ENCODE results near the gene LRP1-AS.
A peak's percentile ranks its signal among the peaks of the same experiment; 100 is the strongest.
"Not testable (repeated sequence)": the region's sequence is repeated elsewhere in the genome, so short reads cannot be mapped to it uniquely, and the experiment has no call there.

Gene LRP1-AS

GRCh38 chr12:57139796-57140649 lies 7.4 kb downstream of the LRP1-AS start:
- no peak for DNase-seq (ENCODE audit: low spot score)

DNA sequence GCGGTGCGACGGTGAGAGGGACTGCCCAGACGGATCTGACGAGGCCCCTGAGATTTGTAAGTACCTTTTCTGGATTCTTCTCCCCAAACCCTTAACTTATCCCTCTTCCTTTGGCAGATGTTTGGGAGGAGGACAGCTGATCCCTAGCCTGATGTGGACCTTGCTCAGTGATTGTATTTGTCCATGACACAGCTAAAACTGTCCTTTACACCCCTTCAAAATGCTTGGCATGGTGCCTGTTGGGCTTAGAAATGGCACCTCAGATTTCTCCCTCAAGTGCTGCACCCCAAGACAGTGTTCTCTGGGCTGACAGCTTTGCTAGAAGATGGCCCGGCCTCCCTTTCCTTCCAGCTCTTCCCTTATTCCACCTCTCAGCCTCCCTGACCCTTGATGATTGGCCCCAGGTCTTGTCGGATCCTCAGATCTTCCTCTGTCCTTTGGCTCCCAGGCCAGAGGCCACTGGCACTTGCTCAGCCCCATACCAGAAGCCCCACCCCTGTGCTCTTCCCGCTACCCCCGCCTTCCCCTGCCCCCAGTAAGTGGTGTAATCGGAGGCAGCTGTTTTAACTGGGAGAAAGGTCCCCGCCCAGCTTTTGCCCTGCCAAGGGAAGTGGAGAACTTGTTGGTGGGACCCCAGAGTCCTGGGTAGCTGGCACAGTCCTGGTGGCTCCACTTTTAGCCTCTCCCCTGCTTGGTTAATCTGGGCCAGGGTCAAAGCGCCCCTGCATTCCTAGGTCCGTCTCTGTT lies 8.7 kb downstream of the LRP1-AS start:
- DNase-seq (ENCODE audit: low spot score), result no peak

GRCh38 chr12:57135527-57136326 lies 11.7 kb downstream of the LRP1-AS start:
- no peak for DNase-seq (ENCODE audit: low spot score)

GRCh38 chr12:57134949-57135348 lies 12.5 kb downstream of the LRP1-AS start:
- no peak for DNase-seq (ENCODE audit: low spot score)

DNA sequence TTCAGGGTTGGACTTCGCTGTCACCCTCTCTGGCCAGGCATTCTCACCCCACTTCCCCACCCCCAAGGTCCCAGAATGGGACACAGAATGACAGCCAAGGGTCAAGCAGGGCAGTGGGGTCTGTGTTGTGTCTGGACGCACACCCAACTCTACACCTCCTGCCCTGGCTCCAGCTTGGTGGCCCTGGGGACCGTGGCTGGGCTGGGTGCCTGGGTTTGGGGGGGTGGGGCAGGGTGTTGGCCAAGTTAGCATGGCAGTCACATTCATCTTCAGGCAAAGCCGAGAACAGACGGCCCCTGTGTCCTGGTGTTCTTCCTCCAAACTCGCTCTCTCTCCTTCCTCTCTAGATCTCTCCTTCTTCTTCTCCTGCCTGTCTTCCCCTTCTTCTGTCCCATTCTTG lies 13.5 kb downstream of the LRP1-AS start:
- DNase-seq (ENCODE audit: low spot score), result no peak

DNA sequence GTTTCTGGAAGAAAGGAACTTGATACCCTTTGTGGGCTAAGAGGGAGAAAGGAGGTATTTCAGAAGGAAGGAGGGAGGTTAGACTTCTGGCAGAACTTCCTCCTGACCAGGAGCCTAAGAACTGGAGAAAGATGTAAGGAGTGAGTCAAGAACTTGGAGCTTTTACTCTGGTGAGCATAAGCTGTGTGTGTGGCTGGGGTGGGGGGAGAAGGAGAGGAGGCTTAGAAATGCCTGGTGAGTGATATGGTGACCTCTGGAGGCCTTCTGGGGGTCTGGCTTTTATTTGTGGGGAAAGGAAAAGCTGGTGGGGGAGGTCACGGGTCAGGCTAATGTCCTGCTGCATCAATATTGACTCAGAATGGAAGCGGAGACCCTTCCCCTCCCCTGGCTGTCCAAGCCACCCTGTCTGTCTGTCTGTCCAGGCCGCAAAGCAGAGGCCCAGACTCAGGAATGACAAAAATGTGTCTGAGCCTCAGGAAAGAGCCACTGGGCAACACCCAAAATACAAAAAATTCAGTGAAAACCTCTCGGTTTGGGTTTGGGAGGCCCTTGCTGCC lies 14.3 kb downstream of the LRP1-AS start:
- no peak for DNase-seq (ENCODE audit: low spot score)

DNA sequence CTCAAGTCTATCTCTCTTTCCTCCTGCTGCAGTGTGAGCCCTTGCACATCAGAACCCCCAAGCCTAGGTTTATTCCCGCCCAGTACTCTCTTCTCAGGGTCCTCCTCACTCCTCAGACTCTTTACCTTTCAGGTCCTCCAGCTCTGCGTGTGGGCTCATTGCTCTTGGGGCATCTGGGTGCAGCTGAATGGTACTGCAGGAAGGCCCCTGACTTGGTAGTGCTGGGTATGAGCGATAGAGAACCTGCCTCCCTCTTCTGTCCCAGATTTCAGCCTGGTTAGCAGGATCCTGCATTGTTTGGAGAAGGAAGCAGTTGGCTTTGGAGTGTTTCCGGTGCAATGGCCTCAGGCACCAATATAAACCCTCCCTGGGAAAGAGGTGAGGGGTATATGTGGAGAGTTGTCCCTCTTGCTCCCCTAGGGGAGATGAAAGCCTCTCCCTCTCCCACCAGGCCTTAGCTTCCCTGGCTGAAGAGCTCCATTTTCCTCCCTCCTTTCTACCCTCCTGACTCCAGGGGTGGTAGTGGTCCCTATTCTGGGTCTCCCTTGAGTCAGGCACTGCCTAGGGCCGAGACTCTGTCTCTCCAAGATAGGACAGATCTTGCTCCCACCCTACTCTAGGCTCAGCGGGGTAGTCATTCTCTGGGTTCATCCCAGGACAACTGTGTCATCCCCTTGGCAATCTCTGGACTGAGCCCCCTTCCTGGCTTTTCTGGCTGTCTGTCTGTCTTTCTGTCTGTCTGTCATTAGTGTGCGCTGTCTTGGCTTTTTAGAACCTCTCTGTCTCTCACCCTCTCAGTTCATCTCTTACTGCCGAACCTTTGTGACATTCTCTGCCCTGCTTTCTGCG lies 15.3 kb downstream of the LRP1-AS start:
- no peak for DNase-seq (ENCODE audit: low spot score)

DNA sequence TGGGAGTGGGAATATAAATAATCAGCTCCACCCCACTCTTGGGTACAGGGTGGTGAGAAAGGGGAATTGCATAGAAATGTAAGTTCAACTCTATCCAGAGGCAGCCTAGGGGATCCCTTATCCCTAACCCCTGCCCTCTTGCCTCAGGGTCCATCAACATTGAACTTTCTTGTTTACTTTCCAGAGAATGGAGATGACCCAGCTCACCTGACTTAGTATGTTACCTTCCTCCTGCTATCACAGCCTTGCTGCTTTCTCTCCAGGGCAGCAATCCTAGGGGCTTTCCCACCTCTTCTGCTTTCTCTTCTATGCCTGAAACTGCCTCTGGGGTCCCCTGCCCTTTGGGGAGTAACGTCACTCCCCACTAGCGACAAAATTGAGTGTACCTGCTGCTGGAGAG lies 16.5 kb downstream of the LRP1-AS start:
- no peak for DNase-seq (ENCODE audit: low spot score)

GRCh38 chr12:57129889-57130288 lies 17.5 kb downstream of the LRP1-AS start:
- no peak for DNase-seq (ENCODE audit: low spot score)

DNA sequence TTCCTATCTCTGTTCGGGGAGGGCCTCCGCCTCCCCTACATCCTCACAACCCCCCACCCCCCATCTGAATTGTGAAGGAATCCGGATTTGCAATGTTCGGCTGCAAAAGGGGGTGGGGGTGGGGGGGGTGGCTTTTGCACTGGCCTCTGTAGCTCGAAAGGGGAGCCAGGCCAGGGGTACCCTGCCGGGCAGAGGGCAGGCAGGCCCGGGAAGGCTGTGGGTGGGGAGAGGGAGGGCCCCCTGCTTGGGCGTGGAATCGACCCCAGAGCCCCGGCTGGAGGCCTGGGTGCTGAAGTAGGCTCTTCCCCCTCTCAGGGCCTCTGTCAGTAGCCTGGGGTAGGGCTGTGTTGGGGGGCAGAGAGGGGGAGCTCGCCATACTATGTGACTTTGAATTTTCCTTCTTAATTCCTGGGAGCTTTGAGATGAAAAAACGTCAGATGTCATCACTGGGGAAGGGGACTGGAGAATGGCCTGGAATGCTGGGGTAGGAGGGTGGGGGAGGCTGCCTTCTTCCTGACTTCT lies 18.0 kb downstream of the LRP1-AS start:
- no peak for DNase-seq (ENCODE audit: low spot score)

DNA sequence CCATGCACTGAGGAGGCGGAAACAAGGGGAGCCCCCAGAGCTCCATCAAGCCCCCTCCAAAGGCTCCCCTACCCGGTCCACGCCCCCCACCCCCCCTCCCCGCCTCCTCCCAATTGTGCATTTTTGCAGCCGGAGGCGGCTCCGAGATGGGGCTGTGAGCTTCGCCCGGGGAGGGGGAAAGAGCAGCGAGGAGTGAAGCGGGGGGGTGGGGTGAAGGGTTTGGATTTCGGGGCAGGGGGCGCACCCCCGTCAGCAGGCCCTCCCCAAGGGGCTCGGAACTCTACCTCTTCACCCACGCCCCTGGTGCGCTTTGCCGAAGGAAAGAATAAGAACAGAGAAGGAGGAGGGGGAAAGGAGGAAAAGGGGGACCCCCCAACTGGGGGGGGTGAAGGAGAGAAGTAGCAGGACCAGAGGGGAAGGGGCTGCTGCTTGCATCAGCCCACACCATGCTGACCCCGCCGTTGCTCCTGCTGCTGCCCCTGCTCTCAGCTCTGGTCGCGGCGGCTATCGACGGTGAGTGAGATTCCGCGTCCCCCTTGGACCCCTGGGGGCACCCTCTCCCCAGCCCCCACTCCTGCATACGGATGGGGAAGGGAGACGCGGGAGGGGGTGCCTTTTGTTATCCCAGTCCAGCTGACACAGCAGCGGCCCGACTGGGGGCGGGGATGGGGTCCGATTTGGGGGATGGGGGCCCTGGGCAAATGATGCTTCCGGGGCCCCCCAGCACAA lies 18.7 kb downstream of the LRP1-AS start:
- no peak for DNase-seq (ENCODE audit: low spot score)

- peak; percentile 92 for DNase-seq (ENCODE audit: low spot score)
Measured at GRCh38 chr12:57127726-57128518, 19.5 kb downstream of the LRP1-AS start, which contains the start of gene LRP1. TSS of gene LRP1 (plus strand) at chr12:57128483. CDS start at chr12:57128965, 482 bp downstream.

DNA sequence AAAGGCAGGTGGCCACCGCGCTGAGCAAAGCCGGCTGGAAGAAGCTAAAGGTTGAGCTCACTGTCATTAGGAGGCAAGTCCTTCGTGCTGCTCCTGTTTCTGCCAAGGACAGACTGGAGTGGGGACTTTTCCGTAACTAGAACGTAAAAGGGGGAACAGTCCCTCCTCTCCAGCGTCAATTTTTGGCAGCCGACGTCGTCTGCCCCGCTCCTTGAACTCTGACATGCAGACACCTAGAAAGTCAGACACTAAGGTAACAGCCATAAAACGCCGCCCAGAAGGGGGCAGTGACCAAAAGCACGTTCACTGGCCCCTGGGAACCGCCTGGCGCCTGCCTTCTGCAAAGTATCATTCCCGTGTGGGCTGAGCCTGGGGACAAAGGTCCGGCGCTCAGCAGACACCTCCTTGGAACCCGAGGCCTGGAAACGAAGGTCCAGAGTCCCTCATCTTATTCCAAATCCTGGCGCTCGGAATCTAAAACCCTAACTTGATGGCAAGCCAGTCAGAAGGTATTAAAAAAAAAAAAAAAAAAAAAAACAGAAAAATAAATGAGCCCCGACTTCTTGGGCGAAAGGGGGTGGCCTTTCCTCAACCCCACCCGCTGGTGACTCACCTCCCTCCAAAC lies 20.2 kb downstream of the LRP1-AS start:
- no peak for DNase-seq (ENCODE audit: low spot score)

GRCh38 chr12:57126561-57126960 lies 20.9 kb downstream of the LRP1-AS start:
- no peak for DNase-seq (ENCODE audit: low spot score)

GRCh38 chr12:57126061-57126460 lies 21.4 kb downstream of the LRP1-AS start:
- DNase-seq (ENCODE audit: low spot score), result no peak

- DNase-seq (ENCODE audit: low spot score), result peak; percentile 74
Measured at GRCh38 chr12:57124261-57124877, 23.1 kb downstream of the LRP1-AS start.

DNA sequence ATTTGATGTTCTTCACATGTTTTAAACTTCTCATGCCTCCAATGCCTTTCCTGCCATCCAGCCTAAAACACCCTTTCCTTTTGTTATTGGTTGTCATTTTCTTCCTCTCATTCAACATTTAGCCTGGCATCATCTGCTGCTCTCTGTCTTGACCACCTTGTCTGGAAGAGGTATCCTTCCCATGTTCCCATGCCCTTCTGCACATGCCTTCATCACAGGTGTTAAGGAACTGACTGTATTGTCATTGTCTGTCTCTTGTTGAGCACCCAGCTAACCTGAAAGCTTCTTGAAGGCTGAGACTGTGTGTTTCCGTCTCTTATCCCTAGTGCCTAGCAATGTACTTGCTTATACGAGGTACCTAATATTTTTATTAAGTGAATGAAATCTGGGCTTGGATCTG lies 23.6 kb downstream of the LRP1-AS start:
- no peak for DNase-seq (ENCODE audit: low spot score)

DNA sequence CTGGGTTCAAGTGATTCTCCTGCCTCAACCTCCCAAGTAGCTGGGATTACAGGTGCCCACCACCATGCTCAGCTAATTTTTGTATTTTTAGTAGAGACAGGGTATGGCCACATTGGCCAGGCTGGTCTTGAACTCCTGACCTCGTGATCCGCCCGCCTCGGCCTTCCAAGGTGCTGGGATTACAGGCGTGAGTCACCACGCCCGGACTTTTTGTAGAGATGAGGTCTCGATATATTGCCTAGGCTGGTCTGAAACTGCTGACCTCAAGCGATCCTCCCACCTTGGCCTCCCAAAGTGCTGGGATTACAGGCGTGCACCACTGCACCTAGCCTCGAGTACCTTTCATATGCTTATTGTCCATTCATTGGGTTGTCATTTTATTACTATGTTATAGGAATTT lies 26.7 kb downstream of the LRP1-AS start:
- not testable (repeated sequence) for DNase-seq (ENCODE audit: low spot score)

All from AG08396 (cell line).